Measurements from ENCODE around the gene PCMTD2.
A peak's percentile ranks its signal among the peaks of the same experiment; 100 is the strongest.
"Not testable (repeated sequence)": the region's sequence is repeated elsewhere in the genome, so short reads cannot be mapped to it uniquely, and the experiment has no call there.

PCMTD2 gene

GRCh38 chr20:64224351-64225170 is 31.0 kb upstream of the PCMTD2 start:
- DNase-seq (ENCODE audit: low read depth), result peak; percentile 94

GRCh38 chr20:64225171-64225595 is 30.4 kb upstream of the PCMTD2 start:
- DNase-seq (ENCODE audit: low read depth), result no peak

GRCh38 chr20:64225828-64226598 is 29.5 kb upstream of the PCMTD2 start:
- no peak for DNase-seq (ENCODE audit: low read depth)

- DNase-seq (ENCODE audit: low read depth), result no peak
These were observed 28.6 kb upstream of the PCMTD2 start for GRCh38 chr20:64226686-64227580.

- DNase-seq (ENCODE audit: low read depth), result no peak
These were observed 27.4 kb upstream of the PCMTD2 start for GRCh38 chr20:64228086-64228653.

- no peak for DNase-seq (ENCODE audit: low read depth)
These were observed 26.6 kb upstream of the PCMTD2 start for GRCh38 chr20:64228751-64229506.

- DNase-seq (ENCODE audit: low read depth), result peak; percentile 27
These were observed 26.0 kb upstream of the PCMTD2 start for GRCh38 chr20:64229507-64230061.

- DNase-seq (ENCODE audit: low read depth), result no peak
These were observed 24.9 kb upstream of the PCMTD2 start for GRCh38 chr20:64230461-64231145.

- no peak for DNase-seq (ENCODE audit: low read depth)
These were observed 23.7 kb upstream of the PCMTD2 start for GRCh38 chr20:64231621-64232550.

GRCh38 chr20:64232794-64233193 is 22.8 kb upstream of the PCMTD2 start:
- DNase-seq (ENCODE audit: low read depth), result peak; percentile 36

- DNase-seq (ENCODE audit: low read depth), result no peak
These were observed 21.8 kb upstream of the PCMTD2 start for GRCh38 chr20:64233725-64234124.

- no peak for DNase-seq (ENCODE audit: low read depth)
These were observed 21.2 kb upstream of the PCMTD2 start for GRCh38 chr20:64234291-64234791.

GRCh38 chr20:64234921-64235565 is 20.5 kb upstream of the PCMTD2 start:
- not testable (repeated sequence) for DNase-seq (ENCODE audit: low read depth)

- DNase-seq (ENCODE audit: low read depth), result no peak
These were observed 19.1 kb upstream of the PCMTD2 start for GRCh38 chr20:64236137-64237088.

- no peak for DNase-seq (ENCODE audit: low read depth)
These were observed 18.2 kb upstream of the PCMTD2 start for GRCh38 chr20:64237316-64237715.

- DNase-seq (ENCODE audit: low read depth), result no peak
These were observed 17.3 kb upstream of the PCMTD2 start for GRCh38 chr20:64238115-64238825.
